ENCODE data around the gene DUOX1. TPM values are rescaled to one million over a fixed set of nuclear protein-coding genes. Genes with fewer than 3 reads are reported as not detected.

DUOX1 gene
- total and polyA plus RNA-seq, 2 of the 13 experiments (the other 11 are each of a cell fraction or from before 2014, with no cell fraction given) = 0.03 TPM; not detected in 1

- TF ChIP-seq NFAT5 (CRISPR knock-in tag; IDR thresholded peaks at IDR 0.05) (no peak), ZMAT5 (CRISPR knock-in tag; IDR thresholded peaks at IDR 0.05; ENCODE audit: borderline replicate concordance, low read depth) (no peak), CREM (IDR thresholded peaks at IDR 0.05) (no peak), CREM (CRISPR knock-in tag; IDR thresholded peaks at IDR 0.05) (no peak), KLF6 (CRISPR knock-in tag; IDR thresholded peaks at IDR 0.05) (no peak), AKNA (CRISPR knock-in tag; IDR thresholded peaks at IDR 0.05; ENCODE audit: borderline replicate concordance) (no peak), TCF7L2 (IDR thresholded peaks at IDR 0.05; ENCODE audit: low read depth, low read length) (no peak), ZNF639 (CRISPR knock-in tag; conservative IDR thresholded peaks at IDR 0.05) (no peak), ZNF83 (CRISPR knock-in tag; IDR thresholded peaks at IDR 0.05; ENCODE audit: borderline replicate concordance) (0 out of 2 replicates have a peak, but pooled peaks have one; percentile 58), ZNF691 (CRISPR knock-in tag; IDR thresholded peaks at IDR 0.05; ENCODE audit: borderline replicate concordance, low read depth) (no peak)
- TF ChIP-seq, protein P1, sequence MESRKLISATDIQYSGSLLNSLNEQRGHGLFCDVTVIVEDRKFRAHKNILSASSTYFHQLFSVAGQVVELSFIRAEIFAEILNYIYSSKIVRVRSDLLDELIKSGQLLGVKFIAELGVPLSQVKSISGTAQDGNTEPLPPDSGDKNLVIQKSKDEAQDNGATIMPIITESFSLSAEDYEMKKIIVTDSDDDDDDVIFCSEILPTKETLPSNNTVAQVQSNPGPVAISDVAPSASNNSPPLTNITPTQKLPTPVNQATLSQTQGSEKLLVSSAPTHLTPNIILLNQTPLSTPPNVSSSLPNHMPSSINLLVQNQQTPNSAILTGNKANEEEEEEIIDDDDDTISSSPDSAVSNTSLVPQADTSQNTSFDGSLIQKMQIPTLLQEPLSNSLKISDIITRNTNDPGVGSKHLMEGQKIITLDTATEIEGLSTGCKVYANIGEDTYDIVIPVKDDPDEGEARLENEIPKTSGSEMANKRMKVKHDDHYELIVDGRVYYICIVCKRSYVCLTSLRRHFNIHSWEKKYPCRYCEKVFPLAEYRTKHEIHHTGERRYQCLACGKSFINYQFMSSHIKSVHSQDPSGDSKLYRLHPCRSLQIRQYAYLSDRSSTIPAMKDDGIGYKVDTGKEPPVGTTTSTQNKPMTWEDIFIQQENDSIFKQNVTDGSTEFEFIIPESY (CRISPR knock-in tag; IDR thresholded peaks at IDR 0.05) = peak; percentile 87
- TF ChIP-seq, protein P2, sequence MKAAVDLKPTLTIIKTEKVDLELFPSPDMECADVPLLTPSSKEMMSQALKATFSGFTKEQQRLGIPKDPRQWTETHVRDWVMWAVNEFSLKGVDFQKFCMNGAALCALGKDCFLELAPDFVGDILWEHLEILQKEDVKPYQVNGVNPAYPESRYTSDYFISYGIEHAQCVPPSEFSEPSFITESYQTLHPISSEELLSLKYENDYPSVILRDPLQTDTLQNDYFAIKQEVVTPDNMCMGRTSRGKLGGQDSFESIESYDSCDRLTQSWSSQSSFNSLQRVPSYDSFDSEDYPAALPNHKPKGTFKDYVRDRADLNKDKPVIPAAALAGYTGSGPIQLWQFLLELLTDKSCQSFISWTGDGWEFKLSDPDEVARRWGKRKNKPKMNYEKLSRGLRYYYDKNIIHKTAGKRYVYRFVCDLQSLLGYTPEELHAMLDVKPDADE (CRISPR knock-in tag; IDR thresholded peaks at IDR 0.05) = no peak
Observed at GRCh38 chr15:45118131-45118588, 11.6 kb upstream of the DUOX1 start (continued).
